Fibroblast of lung (primary cell): ENCODE measurements around the gene FANK1.

Experiments
- CTCF ChIP-seq, 2 donors: IDR thresholded peaks in 1 of 2; conservative IDR thresholded peaks in 1 of 2; 1 replicate in 1 of 2; 2 replicates in 1 of 2; pipeline ENCODE4 v1.5.1; 2011 to 2012; ENCODE audit warnings: low read length in 2 of 2, control low read depth in 1 of 2, inconsistent platforms in 1 of 2, low read depth in 1 of 2, mild to moderate bottlenecking in 1 of 2
- EZH2 ChIP-seq: IDR thresholded peaks from 2 replicates; pipeline ENCODE4 v1.5.1; 2012; ENCODE audit warnings: low read length, control low read depth, mild to moderate bottlenecking; ENCODE audit errors: missing control alignments

- TF ChIP-seq CTCF (conservative IDR thresholded peaks at IDR 0.05 in 1 of 2, IDR thresholded peaks at IDR 0.05 in 1 of 2; ENCODE audit: low read depth in 1 of 2, low read length in 2 of 2) = no peak
- TF ChIP-seq EZH2 = no peak
Observed at GRCh38 chr10:125979976-125980375, 83.6 kb downstream of the FANK1 start.
